Skeletal muscle satellite cell (primary cell): ENCODE results near the gene DRAXIN. TPM values are rescaled to one million over a fixed set of nuclear protein-coding genes. Genes with fewer than 3 reads are reported as not detected.
"Not testable (repeated sequence)": the region's sequence is repeated elsewhere in the genome, so short reads cannot be mapped to it uniquely, and the experiment has no call there.

Experiments used
- H3K27me3 ChIP-seq: 2 replicates; pipeline ENCODE4 v1.7.0; 2013; ENCODE audit warnings: low read length; ENCODE audit not compliant: control insufficient read depth, insufficient read depth
- H3K36me3 ChIP-seq: 2 replicates; pipeline ENCODE4 v1.7.0; 2013; ENCODE audit warnings: mild to moderate bottlenecking, control low read depth, low read length; ENCODE audit not compliant: insufficient read depth
- H3K4me1 ChIP-seq: 2 replicates; pipeline ENCODE4 v1.7.0; 2013; ENCODE audit warnings: low read length; ENCODE audit not compliant: control insufficient read depth, insufficient read depth
- H3K4me2 ChIP-seq: 2 replicates; pipeline ENCODE4 v1.7.0; 2013; ENCODE audit warnings: mild to moderate bottlenecking, low read length
- H3K4me3 ChIP-seq: 2 replicates; pipeline ENCODE4 v1.7.0; 2013; ENCODE audit warnings: low read length
- H3K9ac ChIP-seq: 2 replicates; pipeline ENCODE4 v1.7.0; 2013; ENCODE audit warnings: mild to moderate bottlenecking, low read depth, low read length, moderate library complexity
- H3K9me3 ChIP-seq: replicated peaks from 2 replicates; pipeline ENCODE4 v1.7.0; 2013; ENCODE audit warnings: mild to moderate bottlenecking, control low read depth, low read length
- total RNA-seq: library from RNA; depleted of rRNA; stranded (reverse); fragments of >200 nt; gene quantifications from 2 replicates; pipeline ENCODE4 v1.2.3, GENCODE V29; 2012; rRNA removed

Gene DRAXIN
- total RNA-seq: under 0.01 and 0.25 TPM in 2 replicates

- peaks cover 20% of the 10 kb centered on the region for H3K4me1 ChIP-seq
- peak within 1 kb of the TSS; percentile 53 for H3K4me3 ChIP-seq
- no peaks in the 10 kb centered on the region for H3K9me3 ChIP-seq
- H3K27me3 ChIP-seq: peaks cover 56% of the 10 kb centered on the region
- H3K4me2 ChIP-seq: peak within 1 kb of the TSS; percentile 71
- no peak within 1 kb of the TSS for H3K9ac ChIP-seq
- no peaks in the 10 kb centered on the region for H3K36me3 ChIP-seq
Observed at GRCh38 chr1:11691302-11691914, at the start of gene DRAXIN. Gene DRAXIN (plus strand): TSS chr1:11691710. CDS start chr1:11706259, 14,549 bp downstream.

- Histone ChIP-seq H3K9me3 (no peaks in the 10 kb centered on the region), H3K36me3 (no peaks in the 10 kb centered on the region), H3K4me2 (no peak overlapping the region), H3K27me3 (peaks cover 43% of the 10 kb centered on the region), H3K4me3 (no peak overlapping the region), H3K9ac (no peak overlapping the region), H3K4me1 (no peaks in the 10 kb centered on the region)
Observed at GRCh38 chr1:11641776-11642305, 49.7 kb upstream of the DRAXIN start.

- not testable (repeated sequence) for H3K9ac ChIP-seq, H3K36me3 ChIP-seq, H3K4me2 ChIP-seq, H3K4me3 ChIP-seq, H3K4me1 ChIP-seq, H3K9me3 ChIP-seq
- peaks cover 40% of the 10 kb centered on the region for H3K27me3 ChIP-seq
Observed at GRCh38 chr1:11642418-11643017, 49.0 kb upstream of the DRAXIN start.

- peaks cover 44% of the 10 kb centered on the region for H3K27me3 ChIP-seq
- H3K4me3 ChIP-seq: no peak overlapping the region
- H3K9me3 ChIP-seq: no peaks in the 10 kb centered on the region
- H3K4me1 ChIP-seq: no peaks in the 10 kb centered on the region
- no peak overlapping the region for H3K9ac ChIP-seq
- H3K36me3 ChIP-seq: no peaks in the 10 kb centered on the region
- no peak overlapping the region for H3K4me2 ChIP-seq
Observed at GRCh38 chr1:11643782-11644181, 47.7 kb upstream of the DRAXIN start.

- Histone ChIP-seq H3K4me3 (no peak overlapping the region), H3K4me1 (peaks cover 2% of the 10 kb centered on the region), H3K4me2 (no peak overlapping the region), H3K9me3 (no peaks in the 10 kb centered on the region), H3K27me3 (peaks cover 44% of the 10 kb centered on the region), H3K9ac (no peak overlapping the region), H3K36me3 (no peaks in the 10 kb centered on the region)
Observed at GRCh38 chr1:11645270-11645669, 46.2 kb upstream of the DRAXIN start.

- peaks cover 4% of the 10 kb centered on the region for H3K4me1 ChIP-seq
- H3K4me2 ChIP-seq: no peak overlapping the region
- no peak overlapping the region for H3K9ac ChIP-seq
- no peaks in the 10 kb centered on the region for H3K36me3 ChIP-seq
- H3K4me3 ChIP-seq: no peak overlapping the region
- no peaks in the 10 kb centered on the region for H3K9me3 ChIP-seq
- peaks cover 41% of the 10 kb centered on the region for H3K27me3 ChIP-seq
Observed at GRCh38 chr1:11645670-11646265, 45.7 kb upstream of the DRAXIN start.

GRCh38 chr1:11646317-11646716 lies 45.2 kb upstream of the DRAXIN start:
- H3K36me3 ChIP-seq: no peaks in the 10 kb centered on the region
- no peak overlapping the region for H3K9ac ChIP-seq
- peaks cover 44% of the 10 kb centered on the region for H3K27me3 ChIP-seq
- no peak overlapping the region for H3K4me2 ChIP-seq
- H3K9me3 ChIP-seq: no peaks in the 10 kb centered on the region
- no peak overlapping the region for H3K4me3 ChIP-seq
- H3K4me1 ChIP-seq: peaks cover 4% of the 10 kb centered on the region

- Histone ChIP-seq H3K4me3 (no peak overlapping the region), H3K4me2 (no peak overlapping the region), H3K27me3 (peaks cover 36% of the 10 kb centered on the region), H3K4me1 (peaks cover 4% of the 10 kb centered on the region), H3K9ac (no peak overlapping the region), H3K9me3 (no peaks in the 10 kb centered on the region), H3K36me3 (no peaks in the 10 kb centered on the region)
Observed at GRCh38 chr1:11647333-11647732, 44.2 kb upstream of the DRAXIN start.

GRCh38 chr1:11648039-11648438 lies 43.5 kb upstream of the DRAXIN start:
- Histone ChIP-seq H3K4me1 (peaks cover 4% of the 10 kb centered on the region), H3K27me3 (peaks cover 36% of the 10 kb centered on the region), H3K36me3 (no peaks in the 10 kb centered on the region), H3K9ac (no peak overlapping the region), H3K4me2 (no peak overlapping the region), H3K4me3 (no peak overlapping the region), H3K9me3 (no peaks in the 10 kb centered on the region)

GRCh38 chr1:11648732-11649158 lies 42.8 kb upstream of the DRAXIN start:
- no peak overlapping the region for H3K9ac ChIP-seq
- H3K4me2 ChIP-seq: peak overlapping the region; percentile 35
- no peaks in the 10 kb centered on the region for H3K9me3 ChIP-seq
- peaks cover 4% of the 10 kb centered on the region for H3K4me1 ChIP-seq
- H3K27me3 ChIP-seq: peaks cover 34% of the 10 kb centered on the region
- H3K4me3 ChIP-seq: no peak overlapping the region
- no peaks in the 10 kb centered on the region for H3K36me3 ChIP-seq

- H3K9ac ChIP-seq: no peak overlapping the region
- H3K4me1 ChIP-seq: peaks cover 4% of the 10 kb centered on the region
- H3K4me3 ChIP-seq: no peak overlapping the region
- no peak overlapping the region for H3K4me2 ChIP-seq
- no peaks in the 10 kb centered on the region for H3K9me3 ChIP-seq
- H3K36me3 ChIP-seq: no peaks in the 10 kb centered on the region
- peaks cover 33% of the 10 kb centered on the region for H3K27me3 ChIP-seq
Observed at GRCh38 chr1:11649237-11649623, 42.3 kb upstream of the DRAXIN start.
